HepG2 (cell line): Measurements from ENCODE around the gene CARHSP1. TPM values are rescaled to one million over a fixed set of nuclear protein-coding genes. Genes with fewer than 3 reads are reported as not detected.

Experiments used
- ATAC-seq: fragments of 200-7000 bp; cut with Tn5 transposase; 3 replicates; pipeline ENCODE4 v1.9.1; 2020; ENCODE audit warnings: mild to moderate bottlenecking, moderate library complexity
- BruUV-seq: library from RNA; stranded (reverse); fragments of 400-500 nt; replicated peaks from 2 replicates; lab custom pipeline; 2021; lab: Mats Ljungman, UMichigan
- CTCF ChIA-PET: fragments of 300-600 bp; formaldehyde crosslinking; extraction: SDS; loops from one replicate; lab custom pipeline; 2021; ENCODE audit warnings: low total read pairs, inconsistent platforms, low intra/inter-chr PET ratio; lab: Yijun Ruan, JAX
- POLR2A ChIA-PET: fragments of 350-600 bp; sonication (Branson Sonifier 250); formaldehyde crosslinking; loops from one replicate; lab custom pipeline; 2020; ENCODE audit warnings: antibody characterized with exemption, inconsistent platforms; lab: Yijun Ruan, JAX
- DNase-seq: peaks from one replicate; pipeline ENCODE4 v3.0.0-alpha.2; 2015; ENCODE audit warnings: low spot score
- FAIRE-seq: peaks from 3 replicates; lab custom pipeline; 2011; peaks lifted over from hg19 to GRCh38; lab: Jason Lieb, UNC
- H2AFZ ChIP-seq: one replicate; pipeline ENCODE4 v1.6.1; 2011; ENCODE audit warnings: low read length, inconsistent platforms
- H3K27ac ChIP-seq: fragments of 300-600 bp; 3 replicates; pipeline ENCODE4 v1.8.0; 2011; ENCODE audit warnings: mixed run types, mild to moderate bottlenecking, mixed read lengths, low read length, inconsistent platforms; ENCODE audit not compliant: insufficient read depth; ENCODE audit errors: extremely low read length
- H3K27me3 ChIP-seq, 2 experiments: fragments of 200-600 bp in 1 of 2; 2 replicates in 1 of 2; 3 replicates in 1 of 2; pipeline versions ENCODE4 v1.6.0 to v1.8.0; 2011; ENCODE audit warnings: low read length in 2 of 2, mild to moderate bottlenecking in 2 of 2, moderate library complexity in 2 of 2, inconsistent platforms in 1 of 2; ENCODE audit not compliant: insufficient read depth in 2 of 2, control insufficient read depth in 1 of 2
- H3K36me3 ChIP-seq, 2 experiments: fragments of 200-600 bp in 1 of 2; replicated peaks in 1 of 2; 2 replicates in 1 of 2; 3 replicates in 1 of 2; pipeline versions ENCODE4 v1.5.1 to v1.8.0; 2011; ENCODE audit warnings: low read length in 2 of 2, inconsistent platforms in 1 of 2; ENCODE audit not compliant: insufficient read depth in 2 of 2, control insufficient read depth in 1 of 2
- H3K4me1 ChIP-seq: 2 replicates; pipeline ENCODE4 v1.5.1; 2012; ENCODE audit warnings: low read length, inconsistent platforms; ENCODE audit not compliant: insufficient read depth
- H3K4me2 ChIP-seq: 2 replicates; pipeline ENCODE4 v1.6.0; 2011; ENCODE audit warnings: low read depth, low read length, inconsistent platforms
- H3K4me3 ChIP-seq, 3 experiments: fragments of 200-600 bp in 1 of 3; sonication (generic), shearing (Covaris generic) in 1 of 3; replicated peaks in 1 of 3; 2 replicates each; pipeline ENCODE4 v1.5.1; 2011 to 2016; ENCODE audit warnings: low read length in 3 of 3, inconsistent platforms in 2 of 3, low read depth in 2 of 3, mild to moderate bottlenecking in 2 of 3, control low read depth in 1 of 3, mixed read lengths in 1 of 3; ENCODE audit not compliant: insufficient read depth in 1 of 3
- H3K79me2 ChIP-seq: one replicate; pipeline ENCODE4 v1.6.1; 2011; ENCODE audit warnings: low read length, inconsistent platforms; ENCODE audit not compliant: insufficient read depth
- H3K9ac ChIP-seq: 2 replicates; pipeline ENCODE4 v1.6.0; 2011; ENCODE audit warnings: mild to moderate bottlenecking, low read depth, low read length, inconsistent platforms; ENCODE audit not compliant: insufficient read depth
- H3K9me3 ChIP-seq: 2 replicates; pipeline ENCODE4 v1.5.1; 2012; ENCODE audit warnings: mild to moderate bottlenecking, low read length
- H4K20me1 ChIP-seq: 2 replicates; pipeline ENCODE4 v1.6.0; 2011; ENCODE audit warnings: inconsistent platforms, mild to moderate bottlenecking, low read length, moderate library complexity; ENCODE audit not compliant: insufficient read depth
- AGO2 ChIP-seq: fragments of 200-400 bp; formaldehyde crosslinking; optimal IDR thresholded peaks from 2 replicates; pipeline ENCODE3; 2017; ENCODE audit warnings: mild to moderate bottlenecking, low read depth, low read length, moderate library complexity
- PHF21A ChIP-seq: sonication (generic); formaldehyde crosslinking; IDR thresholded peaks from 2 replicates; pipeline ENCODE4 v1.5.0; 2020; ENCODE audit warnings: mild to moderate bottlenecking, missing genetic modification reagents
- RBM22 ChIP-seq: fragments of 200-400 bp; formaldehyde crosslinking; optimal IDR thresholded peaks from 2 replicates; pipeline ENCODE3; 2017; ENCODE audit warnings: mild to moderate bottlenecking, low read length, moderate library complexity
- SRY ChIP-seq: sonication (generic); formaldehyde crosslinking; IDR thresholded peaks from 2 replicates; pipeline ENCODE4 v1.8.0; 2022; ENCODE audit warnings: mild to moderate bottlenecking, missing genetic modification reagents
- YY1 ChIP-seq: IDR thresholded peaks from 2 replicates; pipeline ENCODE4 v1.6.1; 2011; ENCODE audit warnings: low read length, low read depth, moderate library complexity, mild to moderate bottlenecking; ENCODE audit not compliant: insufficient read depth, insufficient replicate concordance
- ZBTB38 ChIP-seq: sonication (generic); formaldehyde crosslinking; IDR thresholded peaks from 2 replicates; pipeline ENCODE4 v1.5.1; 2020; ENCODE audit warnings: mild to moderate bottlenecking, missing genetic modification reagents
- ZFY ChIP-seq: sonication (generic); formaldehyde crosslinking; IDR thresholded peaks from 2 replicates; pipeline ENCODE4 v1.4.0; 2020; ENCODE audit warnings: missing genetic modification reagents
- ZNF20 ChIP-seq: sonication (generic); formaldehyde crosslinking; IDR thresholded peaks from 2 replicates; pipeline ENCODE4 v1.4.0; 2020; ENCODE audit warnings: mild to moderate bottlenecking, moderate library complexity, missing genetic modification reagents
- ZNF552 ChIP-seq: sonication (generic); formaldehyde crosslinking; IDR thresholded peaks from 2 replicates; pipeline ENCODE4 v1.9.0; 2022; ENCODE audit warnings: missing genetic modification reagents, mild to moderate bottlenecking, borderline replicate concordance
- WGBS: methylation state at CpG from one replicate; pipeline ENCODE4 v1.1.6; 2017; ENCODE audit warnings: low lambda C conversion rate; 5-methylcytosine and 5-hydroxymethylcytosine counted together
- in situ Hi-C: cut with HindIII; loops from 2 replicates; pipeline ENCODE4 v1.10.0; 2017; ENCODE audit warnings: low pct_unique_long_range_greater_than_20kb; ENCODE audit not compliant: extremely low pct_ligation_motif_present
- intact Hi-C: fragments of 100-400 bp; cut with micrococcal nuclease; formaldehyde crosslinking; loops from one replicate; pipeline ENCODE4 v1.10.0; 2022; ENCODE audit not compliant: unreplicated experiment
- polyA plus RNA-seq, 8 experiments: library from polyadenylated mRNA; depleted of rRNA in 3 of 8; stranded (reverse) in 7 of 8; unstranded in 1 of 8; fragments of >200 nt; fragmentation: Illumina TruSeq in 4 of 8; extraction: Trizol in 4 of 8; gene quantifications; 2 replicates each; pipeline versions ENCODE4 v1.2.1 to v1.2.3, GENCODE V29; 2011 to 2016; ENCODE audit warnings: low read depth in 4 of 8, missing spikeins in 1 of 8, mixed read lengths in 1 of 8; ENCODE audit not compliant: insufficient read depth in 1 of 8
- total RNA-seq, 5 experiments: library from RNA; depleted of rRNA; stranded (reverse); fragments of >200 nt; fragmentation: Illumina TruSeq; extraction: Trizol; gene quantifications; 2 replicates each; pipeline ENCODE4 v1.2.3, GENCODE V29; 2016; ENCODE audit warnings: low read depth in 1 of 5
- TF ChIP-seq, protein P1 (sequence below): sonication (generic); formaldehyde crosslinking; conservative IDR thresholded peaks from 2 replicates; pipeline ENCODE4 v1.8.0; 2022; ENCODE audit warnings: missing genetic modification reagents

Gene CARHSP1
- total and polyA plus RNA-seq, 2 of the 13 experiments (the other 11 are each of a cell fraction or from before 2014, with no cell fraction given), result 173 to 345 TPM

DNA sequence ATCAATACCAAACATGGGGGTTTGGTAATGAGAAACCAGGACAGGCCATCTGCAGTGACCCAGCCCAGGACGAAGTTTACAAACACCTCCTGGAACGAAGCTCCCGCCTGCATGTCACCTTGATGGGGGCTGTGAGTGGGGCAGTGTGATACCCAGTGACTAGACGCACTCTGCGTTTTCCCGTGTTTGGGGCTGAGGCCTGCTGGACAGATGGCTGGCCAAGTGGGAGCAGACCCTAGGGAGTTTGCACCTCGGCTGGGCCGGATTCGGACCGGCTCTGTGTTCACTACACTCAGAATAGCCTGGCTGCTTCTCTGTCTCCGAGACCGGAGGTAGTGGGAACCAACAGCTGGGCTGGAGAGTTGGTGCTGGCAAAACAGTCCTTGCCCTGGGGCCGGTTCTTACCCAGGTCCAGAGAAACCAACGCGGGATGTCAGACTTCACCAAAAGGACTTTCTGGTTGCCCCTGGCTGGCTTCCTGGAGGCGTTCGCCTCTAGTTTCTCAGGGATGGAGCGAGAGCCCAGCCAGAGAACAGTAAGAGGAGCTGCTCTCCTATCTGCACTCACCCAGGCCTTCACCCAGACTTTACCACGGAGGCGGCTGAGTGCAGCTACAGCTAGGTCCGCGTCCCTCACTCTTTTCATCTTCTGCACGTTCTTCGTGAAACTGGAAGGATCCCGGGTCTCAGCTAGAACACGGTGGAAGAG is 20.4 kb downstream of the CARHSP1 start:
- H4K20me1 ChIP-seq, result peaks cover 74% of the 10 kb centered on the region
- H3K27ac ChIP-seq, result no peak overlapping the region
- no peaks in the 10 kb centered on the region for H3K27me3 ChIP-seq
- FAIRE-seq (no peak), ATAC-seq (no peak), DNase-seq (no peak)
- H3K9me3 ChIP-seq, result no peaks in the 10 kb centered on the region
- POLR2A ChIA-PET, result interaction anchor here (0.6 to 1.0 kb wide), 2 partner anchors 15 to 45 kb away, joined by 3 to 5 read pairs; no protein-coding TSS in a partner anchor
- BruUV-seq, result TSS peak; percentile 8
- TF ChIP-seq ZFY (CRISPR knock-in tag) (peak; percentile 6; the same call in 1 of the 2 replicates), ZBTB38 (CRISPR knock-in tag) (0 out of 2 replicates have a peak, but pooled peaks have one; percentile 44), AGO2 (peak; percentile 62), YY1 (no peak), SRY (CRISPR knock-in tag) (0 out of 2 replicates have a peak, but pooled peaks have one; percentile 39), ZNF20 (CRISPR knock-in tag) (no peak), ZNF552 (CRISPR knock-in tag) (0 out of 2 replicates have a peak, but pooled peaks have one; percentile 53), PHF21A (CRISPR knock-in tag) (no peak), RBM22 (peak; percentile 8)
- TF ChIP-seq, protein P1, sequence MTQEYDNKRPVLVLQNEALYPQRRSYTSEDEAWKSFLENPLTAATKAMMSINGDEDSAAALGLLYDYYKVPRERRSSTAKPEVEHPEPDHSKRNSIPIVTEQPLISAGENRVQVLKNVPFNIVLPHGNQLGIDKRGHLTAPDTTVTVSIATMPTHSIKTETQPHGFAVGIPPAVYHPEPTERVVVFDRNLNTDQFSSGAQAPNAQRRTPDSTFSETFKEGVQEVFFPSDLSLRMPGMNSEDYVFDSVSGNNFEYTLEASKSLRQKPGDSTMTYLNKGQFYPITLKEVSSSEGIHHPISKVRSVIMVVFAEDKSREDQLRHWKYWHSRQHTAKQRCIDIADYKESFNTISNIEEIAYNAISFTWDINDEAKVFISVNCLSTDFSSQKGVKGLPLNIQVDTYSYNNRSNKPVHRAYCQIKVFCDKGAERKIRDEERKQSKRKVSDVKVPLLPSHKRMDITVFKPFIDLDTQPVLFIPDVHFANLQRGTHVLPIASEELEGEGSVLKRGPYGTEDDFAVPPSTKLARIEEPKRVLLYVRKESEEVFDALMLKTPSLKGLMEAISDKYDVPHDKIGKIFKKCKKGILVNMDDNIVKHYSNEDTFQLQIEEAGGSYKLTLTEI, result no peak
- CTCF ChIA-PET, result no interaction called here
- in situ Hi-C loops (no loop called here), intact Hi-C loops (no loop called here)
- no peak overlapping the region for H3K9ac ChIP-seq
- H3K79me2 ChIP-seq, result peaks cover 20% of the 10 kb centered on the region
- no peak overlapping the region for H2AFZ ChIP-seq
- H3K4me3 ChIP-seq, result no peak overlapping the region
- H3K36me3 ChIP-seq, result peaks cover 45 to 73% of the 10 kb centered on the region in 2 experiments
- no peak overlapping the region for H3K4me2 ChIP-seq
- 95% methylated on average over 24 of the region's 26 CpGs for WGBS
- H3K4me1 ChIP-seq, result peaks cover 31% of the 10 kb centered on the region
